Stimulated activated CD8-positive, alpha-beta memory T cell treated with anti-CD3 and anti-CD28 coated beads, Interleukin-7, amount 100 ng/mL, for 48 hours (primary cell): ENCODE measurements around the gene DCUN1D4.

Experiments
- DNase-seq, 2 donors: peaks; one replicate each; pipeline ENCODE4 v3.0.0-alpha.2; 2020; ENCODE audit warnings: low read depth in 1 of 2; ENCODE audit errors: extremely low read depth in 1 of 2

Gene DCUN1D4

GRCh38 chr4:51960486-51960885, 117.5 kb downstream of the DCUN1D4 start:
- DNase-seq, result no peak

GRCh38 chr4:51963841-51964517, 121.0 kb downstream of the DCUN1D4 start:
- no peak for DNase-seq

- no peak for DNase-seq
Observed at GRCh38 chr4:51965862-51966261, 122.9 kb downstream of the DCUN1D4 start.
